ENCODE data around the gene PAPLN. TPM values are rescaled to one million over a fixed set of nuclear protein-coding genes. Genes with fewer than 3 reads are reported as not detected.

Gene PAPLN
- 10.9 and 106 TPM in 2 replicates for total RNA-seq

GRCh38 chr14:73237219-73237785 is at the start of gene PAPLN:
PAPLN (plus strand) TSS chr14:73237506; CDS start chr14:73239779, 2,273 bp downstream.

Other genes starting within 250 kb of the PAPLN start
- 7.7 and 19.4 TPM in 2 replicates for gene ZFYVE1, start 210.4 kb upstream of the PAPLN start, total RNA-seq
- gene RBM25, start 179.0 kb upstream of the PAPLN start, total RNA-seq, result 9.4 and 17.8 TPM in 2 replicates
- 27.4 and 42.5 TPM in 2 replicates for gene PSEN1, start 101.0 kb upstream of the PAPLN start, total RNA-seq
- 17.7 and 19.2 TPM in 2 replicates for gene NUMB, start 221.0 kb downstream of the PAPLN start, total RNA-seq

Data from mesangial cell (primary cell).